Renal cortex interstitium (tissue), 11 donors: ENCODE data around the gene AHNAK2. TPM values are rescaled to one million over a fixed set of nuclear protein-coding genes. Genes with fewer than 3 reads are reported as not detected.

Experiments used
- DNase-seq, 11 donors: peaks; one replicate each; pipeline ENCODE4 v3.0.0-alpha.2; 2013; ENCODE audit warnings: low read depth in 9 of 11, low spot score in 4 of 11; ENCODE audit errors: extremely low read depth in 1 of 11
- polyA plus RNA-seq, 3 donors: library from polyadenylated mRNA; unstranded; fragments of 120-200 nt; gene quantifications; one replicate each; pipeline ENCODE4 v1.2.1, GENCODE V29; 2013; ENCODE audit not compliant: insufficient read length in 3 of 3

The AHNAK2 gene
- polyA plus RNA-seq, 3 donors = 1.7 to 2.5 (median 2.2) TPM

DNA sequence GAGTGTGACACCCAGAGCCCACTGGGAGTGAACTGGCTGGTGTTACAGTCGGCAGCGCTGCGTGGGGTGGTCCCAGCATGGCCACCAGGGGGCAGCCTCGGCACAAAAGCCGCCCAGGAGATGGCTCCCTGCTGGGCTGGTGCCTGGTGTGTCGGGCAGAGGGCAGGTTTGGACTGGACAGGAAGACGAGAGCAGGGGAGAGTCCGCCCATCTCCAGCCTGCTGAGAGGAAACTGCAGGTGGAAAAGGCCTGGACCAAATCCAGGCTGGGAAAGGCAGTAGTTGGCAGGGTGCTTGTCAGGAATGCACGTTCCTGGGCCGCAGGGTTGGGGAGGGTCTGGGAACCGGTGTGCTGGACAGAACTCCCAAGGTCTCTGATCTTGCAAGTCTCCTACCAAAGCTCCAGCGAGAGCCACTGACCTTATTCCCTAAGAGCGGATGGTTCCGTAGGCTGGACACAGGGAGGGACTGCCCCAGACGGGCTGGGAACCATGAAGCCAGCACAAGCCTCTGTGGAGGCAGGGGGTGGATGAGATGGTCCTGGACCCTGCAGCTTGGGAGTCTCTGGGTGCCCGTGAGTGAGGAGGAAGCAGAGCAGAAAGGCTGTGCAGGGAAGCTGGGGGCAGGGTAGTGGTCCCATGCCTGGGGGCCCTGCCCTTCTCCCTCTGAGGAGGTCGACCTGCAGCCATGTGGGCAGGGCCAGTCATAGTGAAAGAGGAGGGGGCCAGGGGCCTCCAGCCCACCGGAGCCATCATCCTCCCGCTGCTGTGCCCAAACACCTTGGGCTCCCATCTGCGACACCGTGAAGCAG lies 1.8 kb downstream of the AHNAK2 start:
- DNase-seq = peak in 2 of 11 donors; percentile 49 to 63

DNA sequence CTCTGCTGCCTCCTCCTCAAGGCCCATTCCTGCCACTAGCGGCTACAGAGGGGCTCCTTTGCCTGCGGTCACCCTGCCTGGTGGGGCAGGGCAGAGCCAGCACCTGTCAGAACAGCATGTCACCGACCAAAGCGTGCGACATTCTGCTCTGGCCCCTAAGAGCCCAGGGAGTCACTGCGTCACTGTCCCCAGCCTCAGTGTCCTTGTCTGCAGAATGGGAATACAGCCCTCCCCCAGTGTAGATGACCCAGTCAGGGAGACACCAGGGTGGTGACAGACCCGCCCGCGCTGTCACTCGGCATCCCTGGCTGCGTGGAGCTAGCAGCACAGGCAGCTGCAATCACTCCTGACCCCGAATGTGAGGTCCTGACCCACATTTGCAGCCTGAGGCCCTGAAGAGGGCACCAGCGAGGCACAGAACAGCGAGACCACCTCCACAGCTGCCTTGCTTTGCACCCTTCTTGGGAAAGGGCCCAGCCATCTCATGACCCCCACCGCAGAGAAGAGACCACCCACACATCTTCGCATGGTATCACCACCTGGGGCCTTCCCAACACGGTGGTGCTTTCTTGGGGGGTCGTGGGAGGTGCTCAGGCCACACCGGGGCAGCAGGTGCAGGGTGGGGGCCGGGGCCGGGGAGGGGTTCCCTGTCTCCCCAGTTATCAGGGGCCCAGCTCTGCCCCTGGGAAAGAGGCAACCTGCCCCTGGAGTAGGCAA lies 2.5 kb downstream of the AHNAK2 start:
- DNase-seq = no peak

DNA sequence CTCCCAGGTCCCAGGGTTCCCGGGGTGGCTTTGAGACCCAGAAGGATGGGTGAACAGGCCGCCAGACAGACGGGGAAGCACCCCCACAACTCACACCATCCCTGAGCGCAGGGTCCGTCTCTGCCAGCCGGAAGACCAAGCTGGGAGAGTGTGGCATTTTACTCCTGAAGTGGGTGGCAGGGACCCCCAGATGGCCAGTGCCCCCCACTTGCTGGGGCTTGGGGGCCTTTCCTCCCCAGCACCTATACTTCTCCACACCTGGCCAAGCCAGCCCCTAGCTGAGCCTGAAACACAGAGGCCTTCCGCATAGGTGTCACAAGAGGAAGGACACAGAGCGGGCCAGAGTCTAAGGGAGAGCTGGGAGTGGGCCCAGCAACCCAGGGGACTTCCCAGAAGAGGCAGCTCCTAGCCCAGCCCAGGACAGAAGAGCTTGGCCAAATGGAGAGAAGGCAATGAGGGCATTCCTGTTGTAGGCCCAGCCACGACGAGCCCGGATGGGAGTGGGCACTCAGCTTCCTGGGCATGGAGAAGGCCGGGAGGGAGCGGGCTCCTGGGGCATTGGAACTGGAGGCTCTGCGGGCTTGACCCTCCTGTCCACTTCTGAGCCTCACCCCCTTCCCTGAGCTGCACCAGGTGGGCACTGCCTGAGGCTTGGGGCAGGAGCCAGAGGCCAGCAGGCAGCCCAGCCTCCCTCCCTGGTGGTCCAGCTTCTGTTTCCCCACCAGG lies 3.3 kb downstream of the AHNAK2 start:
- DNase-seq = no peak

DNA sequence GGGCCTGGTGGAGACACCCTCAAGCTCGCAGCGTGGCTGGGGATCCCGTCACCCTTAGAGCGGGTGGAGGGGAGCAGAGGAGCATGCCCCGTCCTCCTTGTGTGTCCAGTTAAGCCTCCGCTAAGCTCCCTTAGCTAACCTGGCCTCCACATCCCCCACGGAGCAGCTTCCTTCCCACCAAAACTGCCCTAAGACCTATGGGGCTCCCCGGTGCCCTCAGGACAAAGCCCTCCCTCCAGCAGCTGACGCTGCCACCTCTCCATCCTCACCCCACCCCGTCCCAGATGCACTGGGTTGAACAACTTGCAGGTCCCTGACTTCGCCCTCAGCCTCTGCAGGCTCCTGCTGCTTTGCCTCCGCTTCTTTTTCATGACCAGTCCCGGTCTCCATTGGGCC lies 4.0 kb downstream of the AHNAK2 start:
- DNase-seq = no peak

DNA sequence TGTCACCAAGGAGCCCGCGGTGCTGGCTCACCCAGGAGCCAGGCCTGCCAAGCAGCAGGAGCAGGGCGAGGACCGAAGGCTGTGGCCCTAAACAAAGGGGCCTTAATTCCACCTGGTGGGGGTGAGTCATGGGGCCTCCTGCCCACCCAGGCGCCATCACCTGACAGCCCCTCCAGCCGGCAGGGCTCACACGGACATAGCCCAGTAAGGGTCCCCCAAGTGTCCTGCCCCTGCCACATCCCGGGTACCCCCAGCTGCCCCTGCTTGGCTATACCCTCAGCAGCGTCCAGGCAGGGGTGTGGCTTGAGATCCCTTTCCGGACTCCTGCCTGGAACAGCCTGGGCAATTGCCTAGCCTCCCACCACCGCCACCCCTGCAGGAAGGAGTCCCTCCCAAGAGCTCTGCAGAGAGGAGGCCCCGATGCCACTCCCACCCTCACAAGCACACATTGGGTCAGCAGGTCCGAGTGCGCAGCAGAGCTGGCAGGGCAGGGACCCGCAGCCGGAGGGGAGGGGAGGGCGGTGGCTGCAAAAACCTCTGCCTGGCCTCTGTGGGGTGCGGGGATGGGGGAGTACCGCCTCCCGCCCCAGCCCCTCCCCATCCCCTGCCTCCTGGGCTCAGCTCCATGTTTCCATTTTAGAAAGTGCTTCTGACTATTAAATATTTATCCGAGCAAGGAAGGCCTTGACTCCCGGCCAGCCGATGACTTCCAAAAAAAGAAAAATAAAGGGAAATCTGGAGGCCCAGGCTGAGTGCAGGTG lies 4.6 kb downstream of the AHNAK2 start:
- no peak for DNase-seq

DNA sequence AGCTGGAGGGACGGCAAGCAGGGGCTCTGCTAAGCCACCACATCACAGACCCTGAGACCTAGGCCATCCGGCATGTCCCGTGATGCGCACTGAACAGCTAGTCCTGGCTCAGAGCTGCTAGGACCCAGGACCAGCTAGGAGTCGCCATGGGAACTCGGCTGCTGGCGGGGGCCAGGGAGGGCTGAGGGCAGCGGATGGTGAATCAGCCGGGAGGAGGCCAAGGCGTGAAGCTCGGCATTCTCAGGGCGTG lies 5.1 kb downstream of the AHNAK2 start:
- no peak for DNase-seq

DNA sequence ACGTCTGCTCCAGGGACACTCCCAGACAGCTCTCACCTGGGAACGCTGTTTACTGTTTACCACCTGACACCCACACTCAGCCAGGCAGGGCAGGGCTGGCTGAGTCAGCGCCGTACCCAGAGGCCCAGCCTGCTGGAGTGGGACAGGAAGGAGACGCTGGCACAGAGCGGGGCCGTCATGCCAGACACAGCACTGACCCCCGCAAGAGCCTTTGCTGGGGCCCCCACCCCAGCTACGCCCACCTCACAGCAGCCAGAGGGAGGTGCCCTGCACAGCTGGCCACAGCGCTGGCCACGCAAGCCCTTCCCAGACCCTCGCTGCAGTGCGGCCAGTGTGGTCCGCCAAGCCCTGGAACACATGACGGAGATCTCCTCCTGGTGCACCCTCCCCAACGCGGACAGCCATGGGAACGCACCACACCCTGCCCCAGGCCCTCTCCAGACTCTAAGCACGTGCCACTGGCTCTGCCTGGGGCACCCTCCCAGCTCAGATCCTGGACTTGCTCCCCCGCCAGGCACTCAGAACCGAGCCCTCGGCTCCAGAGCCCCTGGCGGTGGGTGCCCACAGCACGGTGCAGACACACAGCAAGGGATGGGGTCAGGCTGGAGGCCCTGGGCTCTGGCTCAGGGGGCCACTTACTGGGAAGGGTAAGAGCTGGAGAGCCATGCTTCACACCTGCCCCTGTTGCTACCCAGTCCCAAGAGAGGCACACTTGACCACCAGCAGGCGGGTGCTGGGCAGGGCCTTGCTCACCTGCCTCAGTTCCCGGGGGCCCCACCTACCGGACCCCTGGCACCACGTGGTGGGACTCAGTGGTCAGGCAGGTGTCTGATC lies 5.7 kb downstream of the AHNAK2 start:
- DNase-seq = no peak

DNA sequence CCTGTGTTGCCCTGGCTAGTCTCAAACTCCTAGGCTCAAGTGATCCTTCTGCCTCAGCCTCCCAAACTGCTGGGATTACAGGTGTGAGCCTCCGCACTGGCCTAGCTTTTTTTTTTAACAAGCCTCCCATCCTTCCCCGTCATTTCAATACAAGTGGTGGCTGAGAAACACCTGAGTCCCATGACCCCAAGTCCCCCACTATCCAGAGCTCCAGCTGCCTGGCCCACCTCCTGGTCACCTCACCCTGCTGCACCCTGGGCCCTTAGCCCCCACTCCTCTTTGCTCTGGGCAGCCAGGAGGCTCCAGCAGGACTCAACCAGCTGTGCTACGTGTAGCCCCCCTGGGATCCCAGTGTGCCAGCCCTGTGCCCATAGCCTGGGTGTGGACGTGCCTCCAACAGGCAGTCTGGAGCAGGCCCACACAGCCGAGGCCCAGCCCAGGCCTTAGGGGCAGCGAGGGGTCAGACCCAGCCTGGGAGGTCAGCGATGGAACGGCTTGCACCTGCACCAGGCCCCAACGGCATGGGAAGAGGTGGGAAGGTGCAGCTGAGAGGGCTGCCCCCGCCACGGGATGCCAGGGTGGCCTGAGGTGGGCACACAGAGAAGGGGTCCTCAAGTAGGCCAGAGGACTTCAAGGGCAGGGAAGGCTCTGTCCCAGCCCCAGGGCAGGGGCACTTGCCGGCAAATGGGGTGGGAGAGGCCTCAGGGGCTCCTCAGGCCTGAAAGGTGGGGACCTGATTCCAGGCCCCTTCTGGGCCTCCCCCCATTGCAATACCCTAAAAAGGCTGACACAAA lies 6.5 kb downstream of the AHNAK2 start:
- no peak for DNase-seq

DNA sequence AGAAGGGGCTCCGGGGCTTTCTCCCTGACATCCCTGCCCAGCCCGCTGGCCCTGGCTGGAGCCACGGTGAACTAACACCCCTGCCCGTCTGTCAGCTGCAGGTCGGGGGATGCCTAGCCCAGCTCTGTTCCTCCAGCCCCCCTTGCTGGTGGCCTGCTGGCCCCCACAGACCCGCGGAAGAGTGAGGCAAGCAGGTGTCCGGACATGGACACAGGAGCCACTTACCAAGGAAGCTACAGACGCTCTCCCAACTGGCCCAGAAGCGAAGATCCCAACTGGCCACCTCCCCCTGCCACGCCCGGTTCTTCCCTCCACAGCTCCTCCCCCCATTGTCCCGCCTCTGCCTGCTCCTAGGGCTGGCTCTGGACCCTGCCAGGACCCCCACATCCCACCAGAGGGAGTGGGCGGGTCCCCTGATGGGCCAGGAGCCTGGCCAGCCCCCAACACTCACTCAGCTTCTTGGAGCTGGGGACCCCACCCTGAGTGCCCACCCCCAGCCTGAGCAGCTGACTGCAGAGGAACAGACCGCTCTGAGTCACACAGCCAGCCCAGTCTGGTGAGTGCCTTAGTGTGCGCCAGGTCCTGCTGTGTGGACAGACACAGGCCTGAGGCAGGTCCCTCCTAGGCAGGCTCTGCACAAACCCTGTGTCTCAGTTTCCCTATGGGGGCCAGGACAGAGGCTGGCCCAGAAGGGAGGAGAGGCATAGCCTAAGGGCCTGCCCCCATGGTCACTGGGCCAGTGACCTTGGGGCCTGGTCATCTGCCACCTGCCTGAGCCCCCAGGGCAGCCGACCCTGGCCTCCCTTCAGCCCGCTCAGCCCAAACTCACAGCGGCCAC lies 7.7 kb downstream of the AHNAK2 start:
- DNase-seq = no peak

DNA sequence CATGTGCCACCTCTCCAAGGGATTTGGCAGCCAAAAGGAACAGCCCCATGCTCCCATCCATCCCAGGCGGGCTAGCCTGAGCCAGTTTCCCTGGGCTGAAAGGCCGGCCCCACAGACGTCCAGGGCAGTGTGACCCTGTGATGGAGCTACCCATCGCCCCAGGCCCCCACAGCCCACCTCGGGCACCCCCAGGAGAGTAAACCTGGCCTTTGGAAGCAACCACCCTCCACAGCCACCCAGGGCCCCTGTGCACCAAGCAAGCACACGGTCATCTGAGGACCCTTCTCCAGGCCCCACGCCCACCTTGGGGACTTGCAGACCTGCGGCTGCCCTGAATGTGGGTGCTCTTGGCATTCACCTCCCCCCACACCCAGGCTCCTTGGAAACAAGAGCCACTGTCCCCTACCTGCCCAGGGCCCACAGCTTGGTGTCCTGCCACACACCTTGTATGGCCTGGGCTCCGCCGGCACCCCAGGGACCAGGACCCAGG lies 8.4 kb downstream of the AHNAK2 start:
- DNase-seq = no peak

DNA sequence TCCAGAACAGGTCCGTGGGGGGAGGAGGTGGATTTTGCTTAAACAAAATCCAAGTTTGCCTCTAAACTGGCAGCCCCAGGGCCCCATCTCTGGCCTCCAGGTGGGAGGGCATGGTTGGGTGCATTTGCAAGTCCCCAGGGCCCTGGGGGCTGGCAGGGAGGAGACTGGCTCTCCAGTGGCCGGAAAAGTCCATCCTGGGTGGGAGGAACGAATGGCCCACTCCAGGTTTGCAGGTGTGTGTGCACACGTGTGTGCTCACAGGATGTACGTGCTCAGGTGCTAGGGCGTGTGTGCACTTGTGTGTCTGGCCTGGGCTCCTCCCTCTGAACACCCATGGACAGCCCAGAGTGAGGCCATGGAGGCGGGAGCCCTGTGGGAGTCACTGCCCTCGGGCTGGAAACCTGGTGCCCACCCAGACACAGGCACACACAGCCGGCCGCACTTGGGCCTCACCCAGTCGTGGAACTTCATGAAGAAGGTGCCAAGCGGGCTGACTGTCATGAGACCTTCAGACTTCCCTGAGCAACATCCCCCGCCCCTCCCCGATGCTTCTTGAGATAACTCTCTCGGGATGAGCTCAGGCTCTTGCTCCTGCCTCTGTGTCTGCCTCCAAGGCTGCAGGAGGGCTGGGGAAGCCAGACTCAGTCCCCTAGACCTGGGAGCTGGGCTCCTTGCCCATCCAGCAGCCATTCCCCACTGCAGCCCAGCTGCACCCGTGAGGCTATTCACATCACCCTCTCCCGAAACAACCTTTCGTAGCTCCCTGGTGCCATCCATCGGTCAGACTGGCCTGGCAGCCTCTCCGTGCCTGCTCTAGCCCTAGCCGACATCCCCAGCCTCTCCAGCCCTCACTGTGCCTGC lies 9.4 kb downstream of the AHNAK2 start:
- DNase-seq = no peak

DNA sequence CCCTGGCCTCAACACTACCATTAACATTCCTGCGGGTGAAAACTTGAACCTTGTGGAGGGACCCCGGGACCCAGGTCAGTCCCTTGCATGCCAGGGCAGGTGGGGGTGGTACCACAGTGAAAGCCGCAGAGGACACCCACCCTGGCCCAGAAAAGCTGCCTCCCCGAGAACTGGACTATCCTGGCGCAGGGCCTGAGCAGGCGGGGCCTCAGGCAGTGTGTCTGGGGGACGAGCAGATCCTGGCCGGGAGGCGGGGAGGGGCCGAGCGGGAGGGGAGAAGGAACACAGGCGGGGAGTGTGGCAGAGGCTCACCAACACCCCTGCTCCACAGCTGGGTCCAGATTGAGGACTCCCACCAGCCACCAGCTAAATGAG lies 10.0 kb downstream of the AHNAK2 start:
- peak in 2 of 11 donors; percentile 39 to 66 for DNase-seq

DNA sequence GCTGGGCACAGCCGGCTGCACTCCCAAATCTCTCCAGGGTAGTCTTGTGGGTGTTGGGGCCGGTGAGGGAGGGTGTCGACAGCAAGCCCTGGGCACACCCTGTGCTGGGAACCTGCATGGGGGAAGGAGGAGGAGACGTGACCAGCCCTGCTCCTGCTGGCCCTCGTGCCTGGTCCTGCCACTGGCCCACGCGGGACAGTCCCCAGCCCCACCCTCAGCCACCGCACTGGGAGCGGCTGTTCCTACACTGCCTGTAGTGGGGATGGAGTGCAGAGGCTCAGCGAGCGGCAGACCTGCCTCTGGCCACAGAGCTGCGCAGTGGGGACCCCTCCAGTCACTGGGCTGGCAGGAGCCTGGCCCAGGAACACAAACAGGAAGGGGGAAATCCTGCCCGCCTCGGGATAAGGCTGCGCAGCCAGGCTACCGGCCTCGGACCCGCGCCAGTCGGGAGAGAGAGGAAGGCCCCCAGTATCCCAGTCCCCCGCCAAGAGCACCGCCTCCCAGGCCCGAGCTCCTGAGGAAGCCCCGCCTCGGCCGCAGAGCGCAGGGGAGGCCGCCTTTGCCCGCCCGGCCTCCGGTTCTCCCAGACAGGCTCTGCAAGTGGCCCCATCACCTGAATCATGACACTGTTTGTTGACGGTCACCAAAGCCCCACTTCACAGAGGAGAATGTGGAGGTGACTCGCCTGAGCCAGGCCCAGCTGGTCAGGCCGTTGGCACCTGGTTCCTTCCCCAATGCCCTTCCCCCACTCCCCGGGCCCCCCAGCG lies 10.6 kb downstream of the AHNAK2 start:
- DNase-seq = no peak

DNA sequence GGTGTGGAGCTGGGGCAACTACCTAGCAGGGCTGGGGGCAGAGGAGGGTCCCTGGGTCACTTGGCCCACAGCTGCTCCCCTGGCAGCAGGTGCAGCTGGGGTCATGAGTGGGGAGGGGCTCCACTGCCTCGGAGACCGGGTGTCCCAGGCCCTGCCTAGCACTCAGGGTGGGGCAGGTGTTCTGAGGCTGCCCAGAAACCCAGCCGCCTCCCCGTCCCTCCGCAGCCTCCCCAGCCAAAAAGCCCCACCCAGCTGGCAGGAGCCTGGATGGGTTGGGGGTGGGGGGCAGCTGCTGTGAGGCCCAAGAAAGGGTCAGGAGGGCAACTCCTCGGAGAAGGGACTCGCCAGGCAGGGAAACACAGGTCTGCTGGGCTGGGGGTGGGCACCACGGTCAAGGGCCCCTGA lies 11.2 kb downstream of the AHNAK2 start:
- no peak for DNase-seq

DNA sequence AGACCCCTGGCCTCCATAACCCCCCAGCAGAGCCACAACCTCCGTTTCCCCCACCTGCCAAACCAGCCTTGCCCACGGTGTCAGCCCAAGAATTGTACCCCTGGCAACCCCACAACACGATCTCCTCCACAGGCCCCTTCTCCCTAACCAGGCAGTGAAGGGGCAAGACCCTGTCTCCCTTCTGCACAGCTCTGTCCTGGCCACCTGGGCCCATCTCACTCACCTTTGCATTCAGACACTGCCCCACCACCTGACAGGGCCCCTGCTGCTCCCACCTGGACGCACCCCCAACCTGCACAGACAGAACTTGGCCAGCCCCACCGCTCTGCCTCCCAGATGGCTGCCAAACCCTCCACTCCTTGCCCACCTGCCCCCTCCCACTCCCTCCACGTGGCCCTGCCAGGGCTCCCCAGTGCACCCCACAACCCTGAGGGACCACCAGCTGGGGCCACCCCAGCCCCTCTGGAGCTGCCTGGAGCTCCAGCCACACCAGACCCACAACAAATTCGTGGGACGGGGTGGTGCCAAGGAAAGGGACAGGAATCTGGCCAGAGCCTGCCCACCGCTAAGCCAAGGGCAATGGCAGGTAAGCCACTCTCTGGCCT lies 11.8 kb downstream of the AHNAK2 start:
- no peak for DNase-seq
